Measurements from ENCODE around the gene SEMA6A.

SEMA6A gene

GRCh38 chr5:116452774-116453368 is 121.8 kb downstream of the SEMA6A start:
- Histone ChIP-seq H3K4me3 (ENCODE audit: low read depth, low read length) (no peak overlapping the region), H3K27ac (no peak overlapping the region), H3K36me3 (no peaks in the 10 kb centered on the region), H3K9me3 (ENCODE audit: severe bottlenecking) (no peaks in the 10 kb centered on the region), H3K27me3 (ENCODE audit: insufficient read depth, low read depth, severe bottlenecking) (no peaks in the 10 kb centered on the region)
- TF ChIP-seq, protein P1, sequence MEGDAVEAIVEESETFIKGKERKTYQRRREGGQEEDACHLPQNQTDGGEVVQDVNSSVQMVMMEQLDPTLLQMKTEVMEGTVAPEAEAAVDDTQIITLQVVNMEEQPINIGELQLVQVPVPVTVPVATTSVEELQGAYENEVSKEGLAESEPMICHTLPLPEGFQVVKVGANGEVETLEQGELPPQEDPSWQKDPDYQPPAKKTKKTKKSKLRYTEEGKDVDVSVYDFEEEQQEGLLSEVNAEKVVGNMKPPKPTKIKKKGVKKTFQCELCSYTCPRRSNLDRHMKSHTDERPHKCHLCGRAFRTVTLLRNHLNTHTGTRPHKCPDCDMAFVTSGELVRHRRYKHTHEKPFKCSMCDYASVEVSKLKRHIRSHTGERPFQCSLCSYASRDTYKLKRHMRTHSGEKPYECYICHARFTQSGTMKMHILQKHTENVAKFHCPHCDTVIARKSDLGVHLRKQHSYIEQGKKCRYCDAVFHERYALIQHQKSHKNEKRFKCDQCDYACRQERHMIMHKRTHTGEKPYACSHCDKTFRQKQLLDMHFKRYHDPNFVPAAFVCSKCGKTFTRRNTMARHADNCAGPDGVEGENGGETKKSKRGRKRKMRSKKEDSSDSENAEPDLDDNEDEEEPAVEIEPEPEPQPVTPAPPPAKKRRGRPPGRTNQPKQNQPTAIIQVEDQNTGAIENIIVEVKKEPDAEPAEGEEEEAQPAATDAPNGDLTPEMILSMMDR (IDR thresholded peaks at IDR 0.05; ENCODE audit: low read depth, low read length), result no peak
- DNase-seq, result no peak

- Histone ChIP-seq H3K36me3 (no peaks in the 10 kb centered on the region; the same call in none of the 2 replicates), H3K9me3 (ENCODE audit: severe bottlenecking) (no peaks in the 10 kb centered on the region), H3K27me3 (ENCODE audit: insufficient read depth, low read depth, severe bottlenecking) (no peaks in the 10 kb centered on the region), H3K4me3 (ENCODE audit: low read depth, low read length) (no peak overlapping the region), H3K27ac (no peak overlapping the region)
- DNase-seq, result no peak
- TF ChIP-seq, protein P1 (IDR thresholded peaks at IDR 0.05; ENCODE audit: low read depth, low read length), result no peak
Measured at GRCh38 chr5:116451905-116452450, 122.6 kb downstream of the SEMA6A start.

DNA sequence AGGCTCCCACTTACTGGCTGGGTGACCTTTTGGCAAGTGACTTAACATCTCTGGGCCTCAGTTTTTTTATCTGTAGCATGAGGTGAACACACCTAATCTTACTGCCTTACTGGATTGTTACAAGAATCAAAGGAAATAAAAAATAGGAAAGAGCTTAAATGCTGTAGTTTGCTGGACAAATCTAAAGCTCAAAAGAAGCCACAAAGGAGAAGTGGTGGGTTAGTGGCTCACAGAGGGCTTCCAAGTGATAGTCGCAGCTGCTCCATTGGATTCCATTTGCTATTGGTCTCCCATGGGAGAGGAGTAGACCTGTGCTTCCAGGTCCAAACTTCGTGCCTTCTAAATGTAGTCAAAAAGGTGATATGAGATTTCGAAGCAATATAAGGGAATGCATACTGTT is 123.6 kb downstream of the SEMA6A start:
- Histone ChIP-seq H3K36me3 (peaks cover 8% of the 10 kb centered on the region), H3K9me3 (ENCODE audit: severe bottlenecking) (no peaks in the 10 kb centered on the region), H3K27me3 (ENCODE audit: insufficient read depth, low read depth, severe bottlenecking) (no peaks in the 10 kb centered on the region), H3K27ac (no peak overlapping the region), H3K4me3 (ENCODE audit: low read depth, low read length) (no peak overlapping the region)
- no peak for DNase-seq
- TF ChIP-seq, protein P1 (IDR thresholded peaks at IDR 0.05; ENCODE audit: low read depth, low read length), result no peak

DNA sequence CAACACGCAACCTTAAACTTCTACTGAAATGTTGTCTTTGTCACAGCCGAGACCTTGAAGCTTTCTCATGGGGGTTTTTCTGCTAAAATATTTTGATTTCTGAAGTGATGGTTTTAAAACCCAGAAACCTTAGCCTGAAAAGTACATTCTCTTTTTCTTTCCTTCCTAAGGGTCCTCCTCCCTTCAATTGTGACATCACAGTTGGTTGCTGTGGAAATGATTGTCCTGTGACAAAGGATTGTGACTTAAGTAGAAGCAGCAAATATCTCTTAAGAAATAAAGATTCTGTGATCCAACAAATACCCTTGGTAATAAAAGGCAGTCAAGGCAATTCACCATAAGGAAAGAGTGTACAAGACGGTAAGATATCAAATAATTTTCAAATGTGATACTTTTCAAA is 125.2 kb downstream of the SEMA6A start:
- no peak for DNase-seq
- Histone ChIP-seq H3K27ac (no peak overlapping the region), H3K27me3 (ENCODE audit: insufficient read depth, low read depth, severe bottlenecking) (no peaks in the 10 kb centered on the region), H3K4me3 (ENCODE audit: low read depth, low read length) (no peak overlapping the region), H3K36me3 (peaks cover 8% of the 10 kb centered on the region), H3K9me3 (ENCODE audit: severe bottlenecking) (no peaks in the 10 kb centered on the region)
- TF ChIP-seq, protein P1 (IDR thresholded peaks at IDR 0.05; ENCODE audit: low read depth, low read length), result no peak

GRCh38 chr5:116448870-116449427 is 125.7 kb downstream of the SEMA6A start:
- Histone ChIP-seq H3K9me3 (ENCODE audit: severe bottlenecking) (no peaks in the 10 kb centered on the region), H3K27me3 (ENCODE audit: insufficient read depth, low read depth, severe bottlenecking) (no peaks in the 10 kb centered on the region), H3K4me3 (ENCODE audit: low read depth, low read length) (no peak overlapping the region), H3K36me3 (peaks cover 8% of the 10 kb centered on the region), H3K27ac (no peak overlapping the region)
- no peak for DNase-seq
- TF ChIP-seq, protein P1 (IDR thresholded peaks at IDR 0.05; ENCODE audit: low read depth, low read length), result no peak
